Measurements from ENCODE around the gene PHLDB3. TPM values are rescaled to one million over a fixed set of nuclear protein-coding genes. Genes with fewer than 3 reads are reported as not detected.
A peak's percentile ranks its signal among the peaks of the same experiment; 100 is the strongest.
"Not testable (repeated sequence)": the region's sequence is repeated elsewhere in the genome, so short reads cannot be mapped to it uniquely, and the experiment has no call there.

The PHLDB3 gene
- total and polyA plus RNA-seq, 2 of the 13 experiments (the other 11 are each of a cell fraction or from before 2014, with no cell fraction given): 11.3 to 14.5 TPM

DNA sequence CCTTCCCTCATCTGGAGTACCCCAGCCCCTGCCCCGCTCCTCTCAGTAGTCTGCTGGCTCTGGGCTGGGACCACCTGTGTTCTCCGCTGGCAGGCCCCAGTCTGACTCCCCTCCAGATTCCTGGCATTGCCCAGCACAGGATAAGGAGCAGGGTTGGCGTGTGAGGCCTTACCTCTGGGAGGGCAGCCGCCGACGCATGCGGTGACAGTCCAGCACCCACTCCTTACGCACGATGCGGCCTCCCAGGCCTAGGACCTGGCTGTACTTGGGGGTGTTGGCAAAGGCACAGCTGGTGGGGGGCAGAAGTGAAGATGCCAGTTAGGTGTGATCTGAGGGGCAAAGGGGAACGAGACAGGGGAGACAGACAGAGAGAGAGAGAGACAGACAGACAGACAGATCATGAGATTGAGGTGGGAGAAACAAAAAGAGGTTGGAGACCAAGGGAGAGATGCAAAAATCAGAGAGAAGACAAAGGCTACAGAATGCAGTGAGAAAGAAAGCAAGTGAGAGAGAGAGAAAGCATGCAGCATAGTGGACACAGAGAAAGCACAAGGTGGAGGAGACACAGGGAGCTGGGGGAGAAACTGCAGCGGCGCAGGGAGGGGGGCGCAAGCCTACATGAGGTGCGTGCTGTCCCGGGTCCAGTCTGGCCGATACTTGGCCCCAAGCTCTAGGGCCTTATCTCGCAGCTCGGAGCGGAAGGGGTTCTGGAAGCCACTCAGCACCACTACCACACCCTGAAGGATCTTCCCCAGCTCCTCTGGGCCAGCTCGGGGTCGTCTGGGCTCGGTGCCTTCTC lies 47.1 kb upstream of the PHLDB3 start:
- Histone ChIP-seq H3K4me2 (ENCODE audit: low read depth, low read length) (no peak overlapping the region), H3K27ac (ENCODE audit: extremely low read length, insufficient read depth, low read length) (no peak overlapping the region), H4K20me1 (ENCODE audit: insufficient read depth, low read length) (no peaks in the 10 kb centered on the region), H3K9ac (ENCODE audit: insufficient read depth, low read depth, low read length) (no peak overlapping the region), H3K4me1 (ENCODE audit: insufficient read depth, low read length) (no peaks in the 10 kb centered on the region), H3K9me3 (ENCODE audit: low read length) (no peaks in the 10 kb centered on the region), H3K36me3 (replicated peaks in 1 of 2; ENCODE audit: control insufficient read depth in 1 of 2, insufficient read depth in 2 of 2, low read length in 2 of 2) (peaks cover 18 to 47% of the 10 kb centered on the region in 2 experiments; a peak in 4 of 5 replicates), H3K79me2 (ENCODE audit: insufficient read depth, low read length) (no peaks in the 10 kb centered on the region), H2AFZ (ENCODE audit: low read length) (no peak overlapping the region), H3K27me3 (ENCODE audit: control insufficient read depth in 1 of 2, insufficient read depth in 2 of 2, low read length in 2 of 2) (no peaks in the 10 kb centered on the region), H3K4me3 (replicated peaks in 1 of 3; ENCODE audit: insufficient read depth in 1 of 3, low read depth in 2 of 3, low read length in 3 of 3) (no peak overlapping the region)
- ATAC-seq (no peak), FAIRE-seq (no peak), DNase-seq (ENCODE audit: low spot score) (no peak)
- BruUV-seq (replicated peaks): no TSS peak
- in situ Hi-C loops (cut with HindIII; ENCODE audit: extremely low pct_ligation_motif_present, low pct_unique_long_range_greater_than_20kb) (no loop called here), intact Hi-C loops (cut with micrococcal nuclease; ENCODE audit: unreplicated experiment) (no loop called here)
- POLR2A ChIA-PET: no interaction called here
- TF ChIP-seq ZNF34 (CRISPR knock-in tag; IDR thresholded peaks at IDR 0.05; ENCODE audit: borderline replicate concordance) (no peak), TCF7L2 (IDR thresholded peaks at IDR 0.05; ENCODE audit: low read depth, low read length) (no peak), EP300 (IDR thresholded peaks at IDR 0.05; ENCODE audit: low read depth in 2 of 2, low read length in 2 of 2) (no peak), EP300 (CRISPR knock-in tag; IDR thresholded peaks at IDR 0.05; ENCODE audit: borderline replicate concordance) (no peak), ZNF713 (CRISPR knock-in tag; IDR thresholded peaks at IDR 0.05) (no peak), BRD4 (CRISPR knock-in tag; IDR thresholded peaks at IDR 0.05) (no peak)
- CTCF ChIA-PET (ENCODE audit: low intra/inter-chr PET ratio, low total read pairs): no interaction called here
- 92% methylated on average over 20 of the region's 23 CpGs for WGBS (ENCODE audit: low lambda C conversion rate)

GRCh38 chr19:43548706-43549105 lies 44.2 kb upstream of the PHLDB3 start:
- Histone ChIP-seq H3K79me2 (ENCODE audit: insufficient read depth, low read length) (no peaks in the 10 kb centered on the region), H2AFZ (ENCODE audit: low read length) (no peak overlapping the region), H3K27me3 (ENCODE audit: control insufficient read depth in 1 of 2, insufficient read depth in 2 of 2, low read length in 2 of 2) (no peaks in the 10 kb centered on the region), H4K20me1 (ENCODE audit: insufficient read depth, low read length) (no peaks in the 10 kb centered on the region), H3K9me3 (ENCODE audit: low read length) (no peaks in the 10 kb centered on the region), H3K4me3 (replicated peaks in 1 of 3; ENCODE audit: insufficient read depth in 1 of 3, low read depth in 2 of 3, low read length in 3 of 3) (no peak overlapping the region), H3K9ac (ENCODE audit: insufficient read depth, low read depth, low read length) (no peak overlapping the region), H3K4me2 (ENCODE audit: low read depth, low read length) (no peak overlapping the region), H3K27ac (ENCODE audit: extremely low read length, insufficient read depth, low read length) (no peak overlapping the region), H3K36me3 (replicated peaks in 1 of 2; ENCODE audit: control insufficient read depth in 1 of 2, insufficient read depth in 2 of 2, low read length in 2 of 2) (peaks cover 21 to 40% of the 10 kb centered on the region in 2 experiments; a peak in 4 of 5 replicates), H3K4me1 (ENCODE audit: insufficient read depth, low read length) (no peaks in the 10 kb centered on the region)
- no peak for FAIRE-seq
- TF ChIP-seq ZNF629 (CRISPR knock-in tag; conservative IDR thresholded peaks at IDR 0.05) (peak; percentile 66), KAT8 (CRISPR knock-in tag; IDR thresholded peaks at IDR 0.05) (no peak)
- ChIA-PET POLR2A (no interaction called here), CTCF (ENCODE audit: low intra/inter-chr PET ratio, low total read pairs) (no interaction called here)
- no peak for ATAC-seq
- DNase-seq (ENCODE audit: low spot score): no peak
- BruUV-seq (replicated peaks): no TSS peak
- WGBS (ENCODE audit: low lambda C conversion rate): 90% methylated on average over 2 of the region's 2 CpGs
- intact Hi-C loops (cut with micrococcal nuclease; ENCODE audit: unreplicated experiment) (no loop called here), in situ Hi-C loops (cut with HindIII; ENCODE audit: extremely low pct_ligation_motif_present, low pct_unique_long_range_greater_than_20kb) (no loop called here)

DNA sequence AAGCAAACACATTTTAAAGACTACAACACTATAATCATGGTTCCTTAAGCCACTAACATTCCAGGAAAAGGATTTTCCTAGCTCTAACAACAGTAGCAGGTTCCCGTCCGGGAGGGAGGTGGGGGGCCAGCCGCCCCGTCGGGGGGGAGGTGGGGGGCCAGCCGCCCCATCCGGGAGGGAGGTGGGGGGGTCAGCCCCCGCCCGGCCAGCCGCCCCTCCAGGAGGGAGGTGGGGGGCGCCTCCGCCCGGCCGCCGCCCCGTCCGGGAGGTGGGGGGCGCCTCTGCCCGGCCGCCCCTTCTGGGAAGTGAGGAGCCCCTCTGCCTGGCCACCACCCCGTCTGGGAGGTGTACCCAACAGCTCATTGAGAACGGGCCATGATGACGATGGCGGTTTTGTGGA lies 43.4 kb upstream of the PHLDB3 start:
- H3K36me3 ChIP-seq (replicated peaks in 1 of 2; ENCODE audit: control insufficient read depth in 1 of 2, insufficient read depth in 2 of 2, low read length in 2 of 2): peaks cover 22 to 39% of the 10 kb centered on the region in 2 experiments; a peak in 4 of 5 replicates
- BruUV-seq (replicated peaks); CTCF ChIA-PET (ENCODE audit: low intra/inter-chr PET ratio, low total read pairs): not testable (repeated sequence)

More for the DNA sequence above, 43.4 kb upstream of the PHLDB3 start:
- H3K4me2 ChIP-seq (ENCODE audit: low read depth, low read length); H4K20me1 ChIP-seq (ENCODE audit: insufficient read depth, low read length); FAIRE-seq; in situ Hi-C loops (cut with HindIII; ENCODE audit: extremely low pct_ligation_motif_present, low pct_unique_long_range_greater_than_20kb); H3K27me3 ChIP-seq (ENCODE audit: control insufficient read depth in 1 of 2, insufficient read depth in 2 of 2, low read length in 2 of 2); H3K27ac ChIP-seq (ENCODE audit: extremely low read length, insufficient read depth, low read length); H3K9me3 ChIP-seq (ENCODE audit: low read length); H3K4me3 ChIP-seq (replicated peaks in 1 of 3; ENCODE audit: insufficient read depth in 1 of 3, low read depth in 2 of 3, low read length in 3 of 3); H2AFZ ChIP-seq (ENCODE audit: low read length); H3K9ac ChIP-seq (ENCODE audit: insufficient read depth, low read depth, low read length); intact Hi-C loops (cut with micrococcal nuclease; ENCODE audit: unreplicated experiment); POLR2A ChIA-PET; DNase-seq (ENCODE audit: low spot score); H3K4me1 ChIP-seq (ENCODE audit: insufficient read depth, low read length); ATAC-seq; H3K79me2 ChIP-seq (ENCODE audit: insufficient read depth, low read length): not testable (repeated sequence)
- 89% methylated on average over 3 of the region's 24 CpGs for WGBS (ENCODE audit: low lambda C conversion rate)
